ENCODE data around the gene SYT2.

The SYT2 gene

GRCh38 chr1:202671399-202671798, 38.9 kb downstream of the SYT2 start:
- TF ChIP-seq, protein P1, sequence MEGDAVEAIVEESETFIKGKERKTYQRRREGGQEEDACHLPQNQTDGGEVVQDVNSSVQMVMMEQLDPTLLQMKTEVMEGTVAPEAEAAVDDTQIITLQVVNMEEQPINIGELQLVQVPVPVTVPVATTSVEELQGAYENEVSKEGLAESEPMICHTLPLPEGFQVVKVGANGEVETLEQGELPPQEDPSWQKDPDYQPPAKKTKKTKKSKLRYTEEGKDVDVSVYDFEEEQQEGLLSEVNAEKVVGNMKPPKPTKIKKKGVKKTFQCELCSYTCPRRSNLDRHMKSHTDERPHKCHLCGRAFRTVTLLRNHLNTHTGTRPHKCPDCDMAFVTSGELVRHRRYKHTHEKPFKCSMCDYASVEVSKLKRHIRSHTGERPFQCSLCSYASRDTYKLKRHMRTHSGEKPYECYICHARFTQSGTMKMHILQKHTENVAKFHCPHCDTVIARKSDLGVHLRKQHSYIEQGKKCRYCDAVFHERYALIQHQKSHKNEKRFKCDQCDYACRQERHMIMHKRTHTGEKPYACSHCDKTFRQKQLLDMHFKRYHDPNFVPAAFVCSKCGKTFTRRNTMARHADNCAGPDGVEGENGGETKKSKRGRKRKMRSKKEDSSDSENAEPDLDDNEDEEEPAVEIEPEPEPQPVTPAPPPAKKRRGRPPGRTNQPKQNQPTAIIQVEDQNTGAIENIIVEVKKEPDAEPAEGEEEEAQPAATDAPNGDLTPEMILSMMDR (IDR thresholded peaks at IDR 0.05; ENCODE audit: extremely low read depth, missing control alignments), result no peak

GRCh38 chr1:202665417-202665816, 44.8 kb downstream of the SYT2 start:
- no peak for DNase-seq (ENCODE audit: low spot score)
- TF ChIP-seq, protein P1 (IDR thresholded peaks at IDR 0.05; ENCODE audit: extremely low read depth, missing control alignments), result no peak

More at GRCh38 chr1:202671399-202671798, 38.9 kb downstream of the SYT2 start:
- no peak for DNase-seq (ENCODE audit: low spot score)

- TF ChIP-seq, protein P1 (IDR thresholded peaks at IDR 0.05; ENCODE audit: extremely low read depth, missing control alignments), result no peak
- DNase-seq (ENCODE audit: low spot score), result no peak
Measured at GRCh38 chr1:202664083-202664482, 46.2 kb downstream of the SYT2 start.

DNA sequence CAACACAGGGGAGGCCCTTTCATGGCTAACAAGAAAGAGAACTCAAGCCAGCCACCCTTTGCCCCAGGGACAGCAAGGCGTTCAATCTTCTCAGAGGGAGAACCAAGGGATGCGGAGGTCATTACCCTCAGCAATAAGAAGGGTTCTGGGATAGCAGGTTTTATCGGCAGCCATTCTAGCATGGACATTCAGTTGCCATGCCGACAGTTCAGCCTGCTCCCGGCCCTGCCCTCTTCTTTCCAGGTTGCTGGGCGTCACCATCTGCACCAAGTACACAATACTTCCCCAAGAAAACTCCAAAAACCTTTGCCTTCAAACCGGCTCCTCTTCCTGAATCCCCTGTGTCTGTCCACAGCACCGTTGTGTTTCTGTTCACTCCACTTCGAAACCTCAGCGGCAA, 47.1 kb downstream of the SYT2 start:
- TF ChIP-seq, protein P1 (IDR thresholded peaks at IDR 0.05; ENCODE audit: extremely low read depth, missing control alignments), result no peak

DNA sequence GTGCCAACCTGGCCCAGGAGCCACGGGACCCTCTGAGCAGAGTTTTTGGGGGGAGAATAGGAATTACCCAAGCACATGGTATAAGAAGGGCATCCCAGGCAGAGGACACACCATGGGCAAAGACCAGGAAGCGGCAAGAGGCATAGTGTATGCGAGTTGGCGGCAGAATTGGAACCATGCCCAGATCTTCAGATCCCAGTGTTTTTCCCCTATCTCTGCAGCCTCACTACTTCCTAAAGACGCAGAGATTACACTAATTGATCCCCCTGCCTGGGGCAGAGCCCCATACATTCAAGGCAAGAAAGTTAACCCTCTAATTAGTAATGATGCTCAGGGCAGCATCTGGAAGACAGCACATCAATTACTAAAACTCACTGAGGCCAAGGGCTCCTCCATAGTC, 48.2 kb downstream of the SYT2 start:
- DNase-seq (ENCODE audit: low spot score), result no peak
- TF ChIP-seq, protein P1 (IDR thresholded peaks at IDR 0.05; ENCODE audit: extremely low read depth, missing control alignments), result no peak

More for the DNA sequence above, 47.1 kb downstream of the SYT2 start:
- DNase-seq (ENCODE audit: low spot score), result no peak

DNA sequence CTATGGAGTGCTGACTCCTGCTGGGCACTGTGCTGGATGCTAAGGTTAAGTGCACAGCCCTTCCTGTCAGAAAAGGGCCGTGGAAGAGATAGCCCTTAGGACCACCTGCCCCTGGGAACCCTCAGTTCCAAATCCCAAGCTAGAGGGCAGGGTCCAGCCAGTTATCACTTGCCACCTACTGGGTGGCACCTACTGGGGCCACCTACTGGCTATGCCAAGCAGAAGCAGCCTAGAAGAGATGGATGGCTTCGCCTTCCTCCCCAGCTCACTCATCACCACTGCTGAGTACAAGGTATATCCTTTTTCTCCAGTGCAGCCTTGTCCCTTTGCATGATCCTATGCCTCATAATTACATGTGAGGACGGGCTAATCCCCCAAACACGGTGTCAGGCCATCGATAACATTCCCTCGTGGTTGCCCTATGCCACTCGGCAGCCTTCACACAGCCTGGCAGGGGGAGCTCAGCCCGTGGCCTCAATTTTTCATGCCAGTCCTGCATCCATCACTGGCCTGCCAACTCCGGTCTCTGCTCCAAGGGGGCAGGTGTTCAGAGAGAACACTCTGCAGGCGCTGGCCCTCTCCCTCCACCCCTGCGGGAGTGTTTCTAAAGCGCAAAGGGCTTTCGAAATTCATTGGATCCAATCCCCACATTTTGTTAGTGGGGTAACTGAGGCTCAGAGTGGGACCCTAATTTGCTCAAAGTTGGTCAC, 49.0 kb downstream of the SYT2 start:
- TF ChIP-seq, protein P1 (IDR thresholded peaks at IDR 0.05; ENCODE audit: extremely low read depth, missing control alignments), result no peak
- DNase-seq (ENCODE audit: low spot score), result no peak

DNA sequence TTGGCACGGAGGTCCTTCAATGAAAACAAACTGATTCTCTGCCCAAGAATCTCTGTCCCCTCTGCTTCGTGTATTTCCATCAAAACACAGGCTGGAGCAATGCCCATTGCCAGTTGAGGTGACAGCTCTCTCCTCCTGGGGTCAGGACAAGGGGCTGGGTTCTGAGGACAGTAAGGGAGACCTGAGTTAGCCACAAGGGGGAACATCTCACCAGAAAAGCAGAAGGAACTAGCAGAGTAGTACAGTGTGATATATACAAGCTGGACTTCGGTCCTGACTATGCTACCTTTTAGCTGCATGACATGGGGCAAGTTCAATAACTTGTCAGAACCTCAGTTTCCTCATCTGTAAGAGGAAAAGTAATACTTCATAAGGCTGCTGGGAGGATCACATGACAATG, 50.3 kb downstream of the SYT2 start:
- TF ChIP-seq, protein P1 (IDR thresholded peaks at IDR 0.05; ENCODE audit: extremely low read depth, missing control alignments), result no peak
- DNase-seq (ENCODE audit: low spot score), result no peak
